Caco-2 (cell line): ENCODE data around the gene KRTAP5-9. TPM values are rescaled to one million over a fixed set of nuclear protein-coding genes. Genes with fewer than 3 reads are reported as not detected.
A peak's percentile ranks its signal among the peaks of the same experiment; 100 is the strongest.
"Not testable (repeated sequence)": the region's sequence is repeated elsewhere in the genome, so short reads cannot be mapped to it uniquely, and the experiment has no call there.

Experiments
- BruUV-seq: library from RNA; stranded (reverse); fragments of 400-500 nt; replicated peaks from 2 replicates; lab custom pipeline; 2021; lab: Mats Ljungman, UMichigan
- CTCF ChIA-PET: fragments of 300-600 bp; sonication (Branson Sonifier 250); formaldehyde crosslinking; loops from one replicate; lab custom pipeline; 2022; ENCODE audit warnings: antibody characterized with exemption; lab: Charles Lee
- POLR2A ChIA-PET: fragments of 300-600 bp; sonication (Branson Sonifier 250); formaldehyde crosslinking; loops from one replicate; lab custom pipeline; 2022; ENCODE audit warnings: antibody characterized with exemption; lab: Charles Lee
- DNase-seq, 2 experiments: peaks; one replicate each; pipeline versions ENCODE4 v3.0.0 to v3.0.0-alpha.2; 2020 to 2022
- H3K27me3 ChIP-seq: replicated peaks from 2 replicates; pipeline ENCODE4 v1.6.0; 2011; ENCODE audit warnings: low read length; ENCODE audit not compliant: control insufficient read depth, insufficient read depth
- H3K36me3 ChIP-seq: 2 replicates; pipeline ENCODE4 v1.5.1; 2011; ENCODE audit warnings: low read length; ENCODE audit not compliant: control insufficient read depth, insufficient read depth
- H3K4me1 ChIP-seq: fragments of 250-450 bp; sonication (Bioruptor Pico); 2 replicates; pipeline ENCODE4 v1.5.1; 2020; ENCODE audit warnings: mild to moderate bottlenecking
- H3K4me3 ChIP-seq: 2 replicates; pipeline ENCODE4 v1.5.1; 2011; ENCODE audit warnings: low read depth, mild to moderate bottlenecking, control low read depth, low read length
- H3K9me3 ChIP-seq: fragments of 250-450 bp; sonication (Bioruptor Pico); 2 replicates; pipeline ENCODE4 v1.5.1; 2020; ENCODE audit warnings: mild to moderate bottlenecking, moderate library complexity
- H3K27ac Mint-ChIP-seq: one replicate; pipeline ENCODE4 v1.8.0; 2022; ENCODE audit warnings: mixed read lengths; ENCODE audit not compliant: unreplicated experiment
- H3K27me3 Mint-ChIP-seq: one replicate; pipeline ENCODE4 v1.8.0; 2022; ENCODE audit warnings: mixed read lengths; ENCODE audit not compliant: insufficient read depth, unreplicated experiment
- H3K36me3 Mint-ChIP-seq: one replicate; pipeline ENCODE4 v1.8.0; 2022; ENCODE audit warnings: mild to moderate bottlenecking, mixed read lengths; ENCODE audit not compliant: insufficient read depth, unreplicated experiment
- H3K4me1 Mint-ChIP-seq: one replicate; pipeline ENCODE4 v1.8.0; 2022; ENCODE audit warnings: low read depth, mixed read lengths; ENCODE audit not compliant: unreplicated experiment
- H3K4me3 Mint-ChIP-seq: one replicate; pipeline ENCODE4 v1.8.0; 2022; ENCODE audit warnings: mild to moderate bottlenecking, moderate library complexity, mixed read lengths; ENCODE audit not compliant: unreplicated experiment
- H3K9me3 Mint-ChIP-seq: one replicate; pipeline ENCODE4 v1.8.0; 2022; ENCODE audit warnings: mixed read lengths; ENCODE audit not compliant: unreplicated experiment
- intact Hi-C: fragments of 100-400 bp; cut with micrococcal nuclease; formaldehyde crosslinking; loops from one replicate; pipeline ENCODE4 v1.10.0; 2022; ENCODE audit not compliant: unreplicated experiment
- total RNA-seq: library from RNA; stranded (reverse); gene quantifications from 2 replicates; pipeline ENCODE4 v1.2.3, GENCODE V29; 2022
- TF ChIP-seq, protein P1 (sequence below), 2 experiments: fragments of 200-600 bp in 1 of 2; IDR thresholded peaks; 1 replicate in 1 of 2; 2 replicates in 1 of 2; pipeline versions ENCODE4 v1.5.1 to v1.8.0; 2011 to 2022; ENCODE audit warnings: antibody characterized with exemption in 1 of 2, control low read depth in 1 of 2, inconsistent platforms in 1 of 2, low read depth in 1 of 2, low read length in 1 of 2, mild to moderate bottlenecking in 1 of 2, moderate library complexity in 1 of 2; ENCODE audit not compliant: insufficient read depth in 1 of 2, severe bottlenecking in 1 of 2, unreplicated experiment in 1 of 2

The KRTAP5-9 gene
- total RNA-seq, 1 experiment from 2014 or later: not detected

DNA sequence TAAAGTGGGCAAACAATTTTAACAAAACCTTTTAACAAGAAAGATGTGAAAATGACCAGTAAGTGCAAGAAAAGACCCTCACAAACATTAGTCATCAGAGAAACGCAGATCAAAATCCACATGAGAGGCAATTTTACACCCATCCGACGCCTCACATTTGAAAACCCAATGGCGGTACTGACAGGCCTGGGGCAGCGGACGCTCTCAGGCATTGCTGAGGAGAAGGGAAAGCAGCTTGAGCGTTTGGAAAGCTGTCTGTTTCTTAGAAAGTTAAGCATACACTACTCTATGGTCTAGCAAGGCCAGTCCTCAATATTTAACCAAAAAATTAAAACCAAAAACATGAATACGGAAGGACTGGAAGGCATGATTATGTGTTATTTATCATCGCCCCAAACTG is 12.4 kb upstream of the KRTAP5-9 start:
- BruUV-seq: no TSS peak
- POLR2A ChIA-PET: no interaction called here
- no peaks in the 10 kb centered on the region for H3K27me3 Mint-ChIP-seq
- no peaks in the 10 kb centered on the region for H3K36me3 Mint-ChIP-seq
- H3K27me3 ChIP-seq: no peaks in the 10 kb centered on the region
- H3K4me3 Mint-ChIP-seq: no peak overlapping the region
- DNase-seq: peak in 1 of 2 experiments; percentile 9
- H3K36me3 ChIP-seq: no peaks in the 10 kb centered on the region
- TF ChIP-seq, protein P1, sequence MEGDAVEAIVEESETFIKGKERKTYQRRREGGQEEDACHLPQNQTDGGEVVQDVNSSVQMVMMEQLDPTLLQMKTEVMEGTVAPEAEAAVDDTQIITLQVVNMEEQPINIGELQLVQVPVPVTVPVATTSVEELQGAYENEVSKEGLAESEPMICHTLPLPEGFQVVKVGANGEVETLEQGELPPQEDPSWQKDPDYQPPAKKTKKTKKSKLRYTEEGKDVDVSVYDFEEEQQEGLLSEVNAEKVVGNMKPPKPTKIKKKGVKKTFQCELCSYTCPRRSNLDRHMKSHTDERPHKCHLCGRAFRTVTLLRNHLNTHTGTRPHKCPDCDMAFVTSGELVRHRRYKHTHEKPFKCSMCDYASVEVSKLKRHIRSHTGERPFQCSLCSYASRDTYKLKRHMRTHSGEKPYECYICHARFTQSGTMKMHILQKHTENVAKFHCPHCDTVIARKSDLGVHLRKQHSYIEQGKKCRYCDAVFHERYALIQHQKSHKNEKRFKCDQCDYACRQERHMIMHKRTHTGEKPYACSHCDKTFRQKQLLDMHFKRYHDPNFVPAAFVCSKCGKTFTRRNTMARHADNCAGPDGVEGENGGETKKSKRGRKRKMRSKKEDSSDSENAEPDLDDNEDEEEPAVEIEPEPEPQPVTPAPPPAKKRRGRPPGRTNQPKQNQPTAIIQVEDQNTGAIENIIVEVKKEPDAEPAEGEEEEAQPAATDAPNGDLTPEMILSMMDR (IDR thresholded peaks at IDR 0.05; ENCODE audit: insufficient read depth in 1 of 2, low read depth in 1 of 2, low read length in 1 of 2, severe bottlenecking in 1 of 2, unreplicated experiment in 1 of 2): no peak
- peaks cover 4% of the 10 kb centered on the region for H3K9me3 Mint-ChIP-seq
- intact Hi-C loops: no loop called here
- H3K9me3 ChIP-seq: no peaks in the 10 kb centered on the region
- peaks cover 7% of the 10 kb centered on the region for H3K4me1 ChIP-seq
- CTCF ChIA-PET: no interaction called here
- H3K4me3 ChIP-seq: no peak overlapping the region
- peaks cover 14% of the 10 kb centered on the region for H3K4me1 Mint-ChIP-seq
- H3K27ac Mint-ChIP-seq: no peak overlapping the region

DNA sequence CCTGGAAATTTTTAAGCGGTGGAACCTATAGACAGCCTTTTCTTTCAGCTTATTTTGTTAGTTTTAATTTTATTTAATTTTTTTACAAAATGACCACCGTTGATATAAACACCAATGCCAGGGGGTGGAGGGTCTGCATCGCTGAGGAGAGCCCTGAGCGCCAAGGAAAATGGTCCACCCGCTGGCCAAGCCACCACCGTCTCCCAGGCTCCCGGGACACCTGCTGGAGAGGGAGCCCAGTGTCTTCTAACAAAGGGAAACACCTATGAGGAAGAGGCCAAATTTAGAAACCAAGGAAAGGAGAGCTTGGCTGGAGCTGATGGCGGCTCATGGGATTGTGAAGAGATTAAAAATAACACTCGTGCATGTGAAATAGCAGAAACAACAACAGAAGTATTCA is 10.7 kb upstream of the KRTAP5-9 start:
- intact Hi-C loops: no loop called here
- no peak overlapping the region for H3K4me3 Mint-ChIP-seq
- ChIA-PET POLR2A (no interaction called here), CTCF (no interaction called here)
- peaks cover 7% of the 10 kb centered on the region for H3K4me1 ChIP-seq
- no peak overlapping the region for H3K27ac Mint-ChIP-seq
- no peaks in the 10 kb centered on the region for H3K9me3 ChIP-seq
- BruUV-seq: no TSS peak
- H3K27me3 Mint-ChIP-seq: no peaks in the 10 kb centered on the region
- H3K27me3 ChIP-seq: no peaks in the 10 kb centered on the region
- no peaks in the 10 kb centered on the region for H3K36me3 Mint-ChIP-seq
- no peaks in the 10 kb centered on the region for H3K36me3 ChIP-seq
- peaks cover 10% of the 10 kb centered on the region for H3K9me3 Mint-ChIP-seq
- H3K4me1 Mint-ChIP-seq: peaks cover 14% of the 10 kb centered on the region
- peak in 1 of 2 experiments; percentile 32 for DNase-seq
- H3K4me3 ChIP-seq: no peak overlapping the region
- TF ChIP-seq, protein P1 (IDR thresholded peaks at IDR 0.05; ENCODE audit: insufficient read depth in 1 of 2, low read depth in 1 of 2, low read length in 1 of 2, severe bottlenecking in 1 of 2, unreplicated experiment in 1 of 2): no peak

- POLR2A ChIA-PET, H3K4me1 ChIP-seq, H3K4me3 ChIP-seq, H3K4me3 Mint-ChIP-seq, H3K36me3 ChIP-seq, H3K36me3 Mint-ChIP-seq, H3K27ac Mint-ChIP-seq, BruUV-seq, H3K27me3 ChIP-seq, H3K9me3 ChIP-seq, CTCF ChIA-PET, intact Hi-C loops, H3K27me3 Mint-ChIP-seq, DNase-seq: not testable (repeated sequence)
- Mint-ChIP-seq H3K4me1 (peaks cover 16% of the 10 kb centered on the region), H3K9me3 (peaks cover 10% of the 10 kb centered on the region)
Observed at GRCh38 chr11:71537977-71538665, 10.1 kb upstream of the KRTAP5-9 start, which contains the start of gene KRTAP5-8. KRTAP5-8 (plus strand) TSS chr11:71538025; CDS start chr11:71538056, 31 bp downstream.
